HPDE6-E6E7 (cell line): ENCODE measurements around the gene SLC39A12.

Experiments
- DNase-seq: peaks from one replicate; pipeline ENCODE4 v3.0.0; 2011; ENCODE audit warnings: missing footprints; ENCODE audit errors: extremely low spot score

SLC39A12 gene

DNA sequence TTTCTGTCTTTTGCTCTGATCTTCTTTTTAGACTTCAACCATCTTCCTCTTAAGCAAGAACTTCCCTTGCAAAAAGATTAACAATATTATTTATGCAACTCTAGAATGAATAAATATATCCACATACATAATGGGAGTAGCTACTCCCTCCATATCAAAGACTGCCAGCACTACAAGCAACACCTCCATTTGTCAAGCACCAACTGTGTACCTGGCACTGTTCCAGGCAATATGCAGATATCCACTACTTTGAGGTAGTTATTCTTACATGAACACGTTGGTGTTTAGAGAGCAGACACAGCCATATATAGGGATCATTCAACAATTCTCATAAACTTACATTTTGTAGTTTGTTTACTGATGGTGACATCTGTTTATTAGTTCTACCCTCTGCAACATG is 104.9 kb downstream of the SLC39A12 start:
- no peak for DNase-seq

DNA sequence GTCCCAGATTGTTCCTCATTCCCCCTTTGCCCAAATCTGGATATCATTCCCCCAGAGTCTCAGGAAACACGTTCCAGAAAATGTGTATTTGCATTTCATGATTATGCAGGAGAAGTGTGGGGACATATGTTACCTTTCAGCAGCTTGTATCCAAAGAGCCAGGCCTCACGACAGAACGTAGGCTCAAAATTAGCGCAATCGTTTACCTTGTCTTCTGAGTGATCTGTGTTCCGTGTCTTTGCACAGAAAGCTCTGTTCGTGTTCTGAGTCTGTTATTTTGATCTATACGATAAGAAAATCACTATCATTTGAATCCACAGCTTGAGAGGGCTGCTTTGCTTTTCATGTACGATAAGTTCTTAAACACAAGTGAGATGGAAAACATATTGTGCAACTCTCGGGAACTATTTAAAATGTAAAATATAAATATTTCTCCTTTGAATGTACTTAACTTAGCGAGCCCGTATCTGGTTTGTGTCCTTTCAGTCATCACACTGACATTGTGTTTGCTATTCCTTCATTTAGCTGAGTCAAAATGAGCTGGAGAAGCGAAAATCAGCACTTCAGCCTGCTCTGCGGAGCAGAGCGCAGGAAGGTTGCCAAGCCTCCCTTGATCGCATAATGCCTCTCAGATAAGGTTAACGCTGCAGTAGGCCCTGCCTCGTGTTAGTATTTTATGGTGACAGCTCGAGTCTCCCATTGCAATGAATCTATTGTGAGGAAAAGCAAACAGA is 108.3 kb downstream of the SLC39A12 start:
- no peak for DNase-seq

DNA sequence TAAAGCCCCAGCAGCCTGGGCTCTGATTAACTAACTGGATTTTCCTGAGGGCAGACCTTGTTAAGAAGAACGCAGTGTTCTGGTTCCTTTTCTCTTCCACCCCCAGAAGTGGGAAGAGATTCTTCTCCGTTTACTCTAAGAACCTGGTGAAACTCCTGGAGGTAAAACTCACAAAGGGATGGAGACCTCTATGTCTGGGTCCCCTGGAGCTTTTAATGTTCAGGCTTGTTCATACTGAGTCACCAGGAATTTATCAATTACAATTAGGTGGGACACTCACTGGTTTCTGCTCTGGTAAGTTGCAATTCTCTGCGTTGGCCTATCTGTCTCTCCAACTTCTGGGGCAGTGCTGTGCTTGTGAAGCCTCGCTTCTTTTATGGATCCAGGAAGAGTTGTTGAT is 115.2 kb downstream of the SLC39A12 start:
- DNase-seq = no peak

- DNase-seq = no peak
These were observed 116.7 kb downstream of the SLC39A12 start for GRCh38 chr10:18068401-18068800.

- DNase-seq = no peak
These were observed 119.9 kb downstream of the SLC39A12 start for GRCh38 chr10:18071591-18071990.

- no peak for DNase-seq
These were observed 121.6 kb downstream of the SLC39A12 start for GRCh38 chr10:18073314-18073713.

- DNase-seq = no peak
These were observed 124.2 kb downstream of the SLC39A12 start for GRCh38 chr10:18075881-18076280.

- no peak for DNase-seq
These were observed 128.1 kb downstream of the SLC39A12 start for GRCh38 chr10:18079665-18080295.

DNA sequence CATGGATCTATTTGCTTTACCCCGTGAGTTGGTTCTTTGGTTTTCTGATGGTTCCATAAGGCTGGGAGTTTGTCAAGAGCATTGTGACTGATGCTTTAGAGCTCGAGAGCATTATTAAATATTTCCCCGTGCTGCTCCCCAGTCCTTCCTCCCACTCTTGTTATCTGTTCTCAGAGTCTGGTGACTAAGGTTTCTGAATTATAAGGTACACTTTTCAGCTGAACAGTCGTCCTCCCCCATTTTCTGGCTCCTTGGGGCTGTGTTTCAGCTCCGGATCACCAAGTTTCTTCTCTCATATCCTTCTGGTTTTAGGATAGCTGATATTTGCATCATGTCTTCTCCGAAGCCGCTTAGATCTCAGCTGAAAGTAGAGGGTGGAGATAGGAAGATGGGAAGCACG is 130.7 kb downstream of the SLC39A12 start:
- no peak for DNase-seq

- DNase-seq = no peak
These were observed 134.1 kb downstream of the SLC39A12 start for GRCh38 chr10:18085855-18086254.

DNA sequence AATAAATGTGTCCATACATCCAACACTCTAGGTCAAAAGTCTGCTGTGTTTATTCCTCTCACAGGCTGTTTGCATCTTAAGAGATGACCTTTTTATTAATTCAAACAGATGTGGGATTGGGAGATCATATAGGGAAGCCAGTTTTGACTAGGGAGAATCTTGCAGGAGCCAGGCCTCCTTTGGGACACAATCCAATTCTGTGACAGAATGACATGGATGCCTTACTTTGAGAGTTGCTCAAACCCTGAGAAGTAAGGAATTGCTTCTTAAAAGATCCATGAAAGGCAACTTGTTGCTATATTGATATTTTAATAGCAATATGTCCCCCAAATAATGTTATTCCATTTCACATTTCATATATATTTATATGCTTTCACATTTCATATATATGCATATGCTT is 135.0 kb downstream of the SLC39A12 start:
- no peak for DNase-seq

DNA sequence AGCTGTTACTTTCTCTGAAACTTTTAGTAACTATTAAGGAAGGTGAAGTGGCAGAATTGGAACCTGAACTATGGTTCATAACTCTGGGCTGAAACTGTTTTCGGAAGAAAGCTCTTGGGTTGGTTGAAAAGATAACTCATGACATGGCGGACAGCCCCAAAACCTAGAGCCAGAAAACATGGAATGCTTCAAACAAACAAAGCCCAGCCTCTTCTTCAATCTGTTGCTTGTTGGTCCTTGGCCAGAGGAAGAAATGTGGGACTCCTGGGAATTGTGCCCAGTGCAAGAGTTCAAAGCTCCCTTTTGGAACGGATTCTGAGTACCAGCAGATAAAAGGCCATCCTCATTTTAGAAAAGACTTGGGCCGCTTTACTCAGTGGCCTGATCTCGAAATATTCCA is 135.6 kb downstream of the SLC39A12 start:
- DNase-seq = no peak
